IMR-90 (cell line): ENCODE measurements around the gene CATSPER3. TPM values are rescaled to one million over a fixed set of nuclear protein-coding genes. Genes with fewer than 3 reads are reported as not detected.

Source experiments
- ATAC-seq: fragments of 200-7000 bp; cut with Tn5 transposase; 2 replicates; pipeline ENCODE4 v1.9.1; 2020; ENCODE audit warnings: low read depth, mild to moderate bottlenecking, moderate library complexity
- BruUV-seq: library from RNA; stranded (reverse); fragments of 400-500 nt; replicated peaks from 2 replicates; lab custom pipeline; 2021; lab: Mats Ljungman, UMichigan
- CTCF ChIA-PET: fragments of 300-600 bp; formaldehyde crosslinking; extraction: SDS; loops from one replicate; lab custom pipeline; 2021; ENCODE audit warnings: antibody characterized with exemption; lab: Yijun Ruan, JAX
- POLR2A ChIA-PET: fragments of 300-600 bp; sonication (Branson Sonifier 250); formaldehyde crosslinking; loops from one replicate; lab custom pipeline; 2022; ENCODE audit warnings: antibody characterized with exemption; ENCODE audit not compliant: unreplicated experiment; lab: Charles Lee
- DNase-seq: peaks from one replicate; pipeline ENCODE4 v3.0.0; 2013
- H2AFZ ChIP-seq: replicated peaks from 2 replicates; pipeline ENCODE3; 2013; ENCODE audit warnings: low read length, mild to moderate bottlenecking; ENCODE audit not compliant: poor library complexity
- H2AK5ac ChIP-seq: 2 replicates; pipeline ENCODE4 v1.6.1; 2013; ENCODE audit warnings: low read depth, low read length, inconsistent platforms
- H2AK9ac ChIP-seq: replicated peaks from 2 replicates; pipeline ENCODE3; 2013; ENCODE audit warnings: mild to moderate bottlenecking, low read depth, low read length, moderate library complexity; ENCODE audit not compliant: poor library complexity
- H2BK120ac ChIP-seq: 2 replicates; pipeline ENCODE4 v1.6.1; 2013; ENCODE audit warnings: low read depth, low read length, inconsistent platforms
- H2BK15ac ChIP-seq: 3 replicates; pipeline ENCODE4 v1.6.1; 2013; ENCODE audit warnings: low read depth, low read length, inconsistent platforms
- H2BK20ac ChIP-seq: 2 replicates; pipeline ENCODE4 v1.6.1; 2013; ENCODE audit warnings: low read depth, mild to moderate bottlenecking, inconsistent platforms, low read length, moderate library complexity
- H2BK5ac ChIP-seq: 2 replicates; pipeline ENCODE4 v1.6.1; 2013; ENCODE audit warnings: mild to moderate bottlenecking, low read depth, low read length, inconsistent platforms; ENCODE audit not compliant: poor library complexity, severe bottlenecking
- H3K14ac ChIP-seq: replicated peaks from 2 replicates; pipeline ENCODE4 v1.6.1; 2013; ENCODE audit warnings: low read depth, low read length, inconsistent platforms
- H3K18ac ChIP-seq: 2 replicates; pipeline ENCODE4 v1.6.1; 2013; ENCODE audit warnings: low read depth, low read length, control low read depth
- H3K23ac ChIP-seq: 2 replicates; pipeline ENCODE4 v1.6.1; 2013; ENCODE audit warnings: low read depth, low read length, inconsistent platforms
- H3K27ac ChIP-seq: 2 replicates; pipeline ENCODE4 v1.5.1; 2013; ENCODE audit warnings: mild to moderate bottlenecking, control low read depth, low read length; ENCODE audit not compliant: insufficient read depth
- H3K27me3 ChIP-seq: 2 replicates; pipeline ENCODE4 v1.6.1; 2013; ENCODE audit warnings: low read length; ENCODE audit not compliant: control insufficient read depth, insufficient read depth
- H3K36me3 ChIP-seq: 2 replicates; pipeline ENCODE4 v1.6.1; 2013; ENCODE audit warnings: low read length, mixed read lengths; ENCODE audit not compliant: control insufficient read depth, insufficient read depth
- H3K4ac ChIP-seq: 2 replicates; pipeline ENCODE4 v1.6.1; 2013; ENCODE audit warnings: low read depth, low read length, inconsistent platforms
- H3K4me1 ChIP-seq: 2 replicates; pipeline ENCODE4 v1.6.1; 2013; ENCODE audit warnings: low read length, mixed read lengths; ENCODE audit not compliant: control insufficient read depth, insufficient read depth
- H3K4me2 ChIP-seq: 2 replicates; pipeline ENCODE4 v1.6.1; 2013; ENCODE audit warnings: low read depth, mild to moderate bottlenecking, control low read depth, low read length, moderate library complexity
- H3K4me3 ChIP-seq: 2 replicates; pipeline ENCODE4 v1.5.1; 2013; ENCODE audit warnings: low read depth, mild to moderate bottlenecking, control low read depth, low read length, moderate library complexity; ENCODE audit not compliant: insufficient read depth
- H3K56ac ChIP-seq: 2 replicates; pipeline ENCODE4 v1.6.1; 2013; ENCODE audit warnings: low read length, inconsistent platforms; ENCODE audit not compliant: insufficient read depth; ENCODE audit errors: extremely low read depth
- H3K79me1 ChIP-seq, 2 experiments: 2 replicates each; pipeline ENCODE4 v1.6.1; 2013; ENCODE audit warnings: low read length in 2 of 2, inconsistent platforms in 1 of 2, low read depth in 1 of 2
- H3K9ac ChIP-seq: 2 replicates; pipeline ENCODE4 v1.6.1; 2013; ENCODE audit warnings: low read depth, low read length, control low read depth
- H3K9me1 ChIP-seq: 2 replicates; pipeline ENCODE4 v1.6.1; 2013; ENCODE audit warnings: low read length, inconsistent platforms; ENCODE audit not compliant: insufficient read depth
- H3K9me3 ChIP-seq: 2 replicates; pipeline ENCODE4 v1.6.1; 2013; ENCODE audit warnings: low read length; ENCODE audit not compliant: control insufficient read depth, insufficient read depth
- H4K20me1 ChIP-seq: 2 replicates; pipeline ENCODE4 v1.6.1; 2013; ENCODE audit warnings: low read length, inconsistent platforms; ENCODE audit not compliant: insufficient read depth
- H4K5ac ChIP-seq: 2 replicates; pipeline ENCODE4 v1.6.1; 2013; ENCODE audit warnings: mild to moderate bottlenecking, low read depth, low read length, control low read depth
- H4K8ac ChIP-seq, 2 experiments: 2 replicates each; pipeline ENCODE4 v1.6.1; 2013; ENCODE audit warnings: low read depth in 2 of 2, low read length in 2 of 2, control low read depth in 1 of 2, inconsistent platforms in 1 of 2
- H4K91ac ChIP-seq: 2 replicates; pipeline ENCODE4 v1.6.1; 2013; ENCODE audit warnings: low read depth, low read length, inconsistent platforms; ENCODE audit not compliant: insufficient read depth
- CEBPB ChIP-seq: IDR thresholded peaks from 2 replicates; pipeline ENCODE4 v1.6.1; 2012; ENCODE audit warnings: low read depth, low read length, improper control_type of control experiment
- ELK1 ChIP-seq: fragments of 150-350 bp; IDR thresholded peaks from 2 replicates; pipeline ENCODE4 v1.6.1; 2016; ENCODE audit warnings: low read depth, mild to moderate bottlenecking, low read length, moderate library complexity, borderline replicate concordance
- FOS ChIP-seq: fragments of 150-350 bp; IDR thresholded peaks from 2 replicates; pipeline ENCODE4 v1.6.1; 2016; ENCODE audit warnings: low read depth, low read length
- MAFK ChIP-seq: IDR thresholded peaks from 2 replicates; pipeline ENCODE4 v1.6.1; 2012; ENCODE audit warnings: low read depth, low read length, improper control_type of control experiment
- MAZ ChIP-seq: IDR thresholded peaks from 2 replicates; pipeline ENCODE4 v1.6.1; 2012; ENCODE audit warnings: low read depth, mild to moderate bottlenecking, low read length, improper control_type of control experiment, moderate library complexity, borderline replicate concordance
- MXI1 ChIP-seq: IDR thresholded peaks from 2 replicates; pipeline ENCODE4 v1.6.1; 2012; ENCODE audit warnings: low read depth, mild to moderate bottlenecking, low read length, moderate library complexity, borderline replicate concordance
- NFE2L2 ChIP-seq: fragments of 150-350 bp; IDR thresholded peaks from 2 replicates; pipeline ENCODE4 v1.6.1; 2016; ENCODE audit warnings: low read depth, mild to moderate bottlenecking, low read length
- POLR2A ChIP-seq: IDR thresholded peaks from 2 replicates; pipeline ENCODE4 v1.6.1; 2012; ENCODE audit warnings: mild to moderate bottlenecking, low read depth, low read length
- RAD21 ChIP-seq: IDR thresholded peaks from 2 replicates; pipeline ENCODE4 v1.6.1; 2012; ENCODE audit warnings: low read length, improper control_type of control experiment
- RFX5 ChIP-seq: IDR thresholded peaks from 2 replicates; pipeline ENCODE4 v1.8.0; 2012; ENCODE audit warnings: low read depth, mild to moderate bottlenecking, low read length, moderate library complexity
- USF2 ChIP-seq: fragments of 150-350 bp; IDR thresholded peaks from 2 replicates; pipeline ENCODE4 v1.6.1; 2017; ENCODE audit warnings: mild to moderate bottlenecking, antibody characterized with exemption, low read length, low read depth
- WGBS, 2 experiments: methylation state at CpG; one replicate each; pipeline versions ENCODE4 v1.1.5 to v1.1.7; 2013; ENCODE audit warnings: missing lambda C conversion rate in 2 of 2; ENCODE audit not compliant: insufficient read length in 1 of 2; ENCODE audit errors: extremely low coverage in 2 of 2; 5-methylcytosine and 5-hydroxymethylcytosine counted together
- dilution Hi-C: fragments of 300-500 bp; cut with HindIII; formaldehyde crosslinking; loops from one replicate; pipeline ENCODE4 v1.14.3; 2018; ENCODE audit warnings: low sequenced_read_pairs; ENCODE audit not compliant: unreplicated experiment
- in situ Hi-C: fragments of 300-500 bp; cut with MboI; formaldehyde crosslinking; loops from 3 replicates; pipeline ENCODE4 v1.14.3; 2019; ENCODE audit warnings: low sequenced_read_pairs, inconsistent platforms, mixed read lengths
- intact Hi-C: fragments of 100-400 bp; cut with micrococcal nuclease; formaldehyde crosslinking; loops from 2 replicates; pipeline ENCODE4 v1.10.0; 2022
- polyA plus RNA-seq, 3 experiments: library from polyadenylated mRNA; depleted of rRNA; stranded (reverse); fragments of >200 nt; gene quantifications; 2 replicates each; pipeline ENCODE4 v1.2.3, GENCODE V29; 2012; ENCODE audit warnings: low replicate concordance in 1 of 3
- total RNA-seq: library from RNA; depleted of rRNA; stranded (reverse); fragments of >200 nt; gene quantifications from 2 replicates; pipeline ENCODE4 v1.2.3, GENCODE V29; 2012
- TF ChIP-seq, protein P1 (sequence below): conservative IDR thresholded peaks from 2 replicates; pipeline ENCODE4 v1.5.1; 2012; ENCODE audit warnings: mild to moderate bottlenecking, low read depth, low read length, improper control_type of control experiment

The CATSPER3 gene
- total and polyA plus RNA-seq, 2 of the 4 experiments (the other 2 are of a cell fraction), result under 0.01 to 0.12 TPM

- Histone ChIP-seq H3K23ac (no peak overlapping the region), H4K91ac (no peak overlapping the region), H3K79me1 (peaks cover 8 to 53% of the 10 kb centered on the region in 2 experiments), H3K27ac (no peak overlapping the region), H2AK5ac (no peak overlapping the region), H4K20me1 (peaks cover 47% of the 10 kb centered on the region), H3K56ac (no peak overlapping the region), H2AFZ (no peak overlapping the region), H2AK9ac (peak overlapping the region; percentile 30), H3K27me3 (no peaks in the 10 kb centered on the region), H3K36me3 (peaks cover 47% of the 10 kb centered on the region), H3K4me3 (no peak overlapping the region), H3K14ac (no peak overlapping the region), H3K4ac (no peak overlapping the region), H3K9me1 (peaks cover 8% of the 10 kb centered on the region), H2BK5ac (no peak overlapping the region), H3K18ac (no peak overlapping the region), H2BK120ac (no peak overlapping the region), H3K9ac (no peak overlapping the region), H3K4me1 (peaks cover 19% of the 10 kb centered on the region; the same call in 1 of the 2 replicates), H2BK15ac (no peak overlapping the region), H3K4me2 (no peak overlapping the region), H3K9me3 (peaks cover 7% of the 10 kb centered on the region), H4K8ac (no peak overlapping the region), H2BK20ac (no peak overlapping the region), H4K5ac (no peak overlapping the region)
- intact Hi-C loops, result no loop called here
- TF ChIP-seq, protein P1, sequence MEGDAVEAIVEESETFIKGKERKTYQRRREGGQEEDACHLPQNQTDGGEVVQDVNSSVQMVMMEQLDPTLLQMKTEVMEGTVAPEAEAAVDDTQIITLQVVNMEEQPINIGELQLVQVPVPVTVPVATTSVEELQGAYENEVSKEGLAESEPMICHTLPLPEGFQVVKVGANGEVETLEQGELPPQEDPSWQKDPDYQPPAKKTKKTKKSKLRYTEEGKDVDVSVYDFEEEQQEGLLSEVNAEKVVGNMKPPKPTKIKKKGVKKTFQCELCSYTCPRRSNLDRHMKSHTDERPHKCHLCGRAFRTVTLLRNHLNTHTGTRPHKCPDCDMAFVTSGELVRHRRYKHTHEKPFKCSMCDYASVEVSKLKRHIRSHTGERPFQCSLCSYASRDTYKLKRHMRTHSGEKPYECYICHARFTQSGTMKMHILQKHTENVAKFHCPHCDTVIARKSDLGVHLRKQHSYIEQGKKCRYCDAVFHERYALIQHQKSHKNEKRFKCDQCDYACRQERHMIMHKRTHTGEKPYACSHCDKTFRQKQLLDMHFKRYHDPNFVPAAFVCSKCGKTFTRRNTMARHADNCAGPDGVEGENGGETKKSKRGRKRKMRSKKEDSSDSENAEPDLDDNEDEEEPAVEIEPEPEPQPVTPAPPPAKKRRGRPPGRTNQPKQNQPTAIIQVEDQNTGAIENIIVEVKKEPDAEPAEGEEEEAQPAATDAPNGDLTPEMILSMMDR, result no peak
- TF ChIP-seq MAZ (no peak), USF2 (no peak), CEBPB (no peak), POLR2A (no peak), RAD21 (no peak), ELK1 (no peak), RFX5 (no peak), MXI1 (no peak), NFE2L2 (no peak), MAFK (no peak), FOS (no peak)
- CTCF ChIA-PET, result no interaction called here
- WGBS, 2 experiments, result 54 to 100% methylated on average over 1 to 28 of the region's 62 CpGs
- dilution Hi-C loops, result no loop called here
- BruUV-seq, result no TSS peak
- ATAC-seq (no peak), DNase-seq (no peak)
- POLR2A ChIA-PET, result no interaction called here
- in situ Hi-C loops, result no loop called here
Observed at GRCh38 chr5:135028791-135029476, 61.2 kb downstream of the CATSPER3 start.
